H9 (cell line): Measurements from ENCODE around the gene ZDHHC19. TPM values are rescaled to one million over a fixed set of nuclear protein-coding genes. Genes with fewer than 3 reads are reported as not detected.

Experiments
- DNase-seq: peaks from one replicate; pipeline ENCODE4 v3.0.0-alpha.2; 2017
- H2AFZ ChIP-seq: one replicate; pipeline ENCODE4 v1.6.1; 2013; ENCODE audit warnings: mild to moderate bottlenecking, low read length, control low read depth, moderate library complexity
- H2AK5ac ChIP-seq: 2 replicates; pipeline ENCODE4 v1.6.1; 2013; ENCODE audit warnings: low read length, control low read depth, mixed read lengths; ENCODE audit not compliant: insufficient read length
- H2BK120ac ChIP-seq: one replicate; pipeline ENCODE4 v1.6.1; 2013; ENCODE audit warnings: low read depth, mild to moderate bottlenecking, low read length, control low read depth, inconsistent platforms; ENCODE audit not compliant: poor library complexity, severe bottlenecking
- H2BK12ac ChIP-seq: 2 replicates; pipeline ENCODE4 v1.6.1; 2013; ENCODE audit warnings: low read length, control low read depth, mixed read lengths, low read depth; ENCODE audit not compliant: insufficient read length
- H2BK15ac ChIP-seq: 2 replicates; pipeline ENCODE4 v1.6.1; 2013; ENCODE audit warnings: low read depth, low read length, control low read depth
- H2BK20ac ChIP-seq: one replicate; pipeline ENCODE4 v1.6.1; 2013; ENCODE audit warnings: low read depth, mild to moderate bottlenecking, low read length, control low read depth, inconsistent platforms; ENCODE audit not compliant: poor library complexity, severe bottlenecking
- H2BK5ac ChIP-seq: 2 replicates; pipeline ENCODE4 v1.6.1; 2013; ENCODE audit warnings: low read length, control low read depth, mixed read lengths; ENCODE audit not compliant: insufficient read length
- H3K14ac ChIP-seq: 2 replicates; pipeline ENCODE4 v1.6.1; 2013; ENCODE audit warnings: low read length, control low read depth; ENCODE audit not compliant: insufficient read depth
- H3K18ac ChIP-seq: 2 replicates; pipeline ENCODE4 v1.6.1; 2013; ENCODE audit warnings: low read depth, mild to moderate bottlenecking, mixed read lengths, low read length, control low read depth; ENCODE audit not compliant: insufficient read length
- H3K23ac ChIP-seq: 2 replicates; pipeline ENCODE4 v1.6.1; 2013; ENCODE audit warnings: low read length, control low read depth, mixed read lengths, low read depth; ENCODE audit not compliant: insufficient read length
- H3K23me2 ChIP-seq: 2 replicates; pipeline ENCODE4 v1.6.1; 2013; ENCODE audit warnings: low read depth, mild to moderate bottlenecking, mixed read lengths, low read length, control low read depth; ENCODE audit not compliant: insufficient read length, poor library complexity, severe bottlenecking
- H3K27ac ChIP-seq: 2 replicates; pipeline ENCODE4 v1.5.1; 2013; ENCODE audit warnings: low read length, control low read depth, mixed read lengths, low read depth; ENCODE audit not compliant: insufficient read length
- H3K27me3 ChIP-seq: 2 replicates; pipeline ENCODE4 v1.6.1; 2013; ENCODE audit warnings: low read length, control low read depth, inconsistent platforms; ENCODE audit not compliant: insufficient read depth
- H3K4ac ChIP-seq: 2 replicates; pipeline ENCODE4 v1.6.1; 2013; ENCODE audit warnings: low read depth, mild to moderate bottlenecking, control low read depth, inconsistent platforms, low read length, moderate library complexity
- H3K4me1 ChIP-seq: 2 replicates; pipeline ENCODE4 v1.6.1; 2013; ENCODE audit warnings: low read length, control low read depth, inconsistent platforms; ENCODE audit not compliant: insufficient read depth
- H3K4me2 ChIP-seq: 2 replicates; pipeline ENCODE4 v1.6.1; 2013; ENCODE audit warnings: low read length, control low read depth, mixed read lengths; ENCODE audit not compliant: insufficient read length, insufficient read depth
- H3K56ac ChIP-seq: 2 replicates; pipeline ENCODE4 v1.6.1; 2013; ENCODE audit warnings: low read depth, mild to moderate bottlenecking, mixed read lengths, low read length, control low read depth; ENCODE audit not compliant: insufficient read length
- H3K79me1 ChIP-seq: 2 replicates; pipeline ENCODE4 v1.6.1; 2013; ENCODE audit warnings: low read depth, mild to moderate bottlenecking, moderate library complexity, low read length, control low read depth, inconsistent platforms; ENCODE audit not compliant: insufficient read depth, poor library complexity, severe bottlenecking
- H3K79me2 ChIP-seq: 2 replicates; pipeline ENCODE4 v1.6.1; 2013; ENCODE audit warnings: low read length, control low read depth, inconsistent platforms; ENCODE audit not compliant: insufficient read depth
- H3K9ac ChIP-seq: 2 replicates; pipeline ENCODE4 v1.6.1; 2013; ENCODE audit warnings: low read length, control low read depth, mixed read lengths; ENCODE audit not compliant: insufficient read length; ENCODE audit errors: extremely low read depth
- H3K9me3 ChIP-seq: one replicate; pipeline ENCODE4 v1.6.1; 2013; ENCODE audit warnings: low read depth, low read length, inconsistent platforms; ENCODE audit not compliant: control insufficient read depth
- H3T11ph ChIP-seq: one replicate; pipeline ENCODE4 v1.6.1; 2013; ENCODE audit warnings: mild to moderate bottlenecking, low read length, control low read depth, inconsistent platforms
- H4K20me1 ChIP-seq: one replicate; pipeline ENCODE4 v1.6.1; 2013; ENCODE audit not compliant: control insufficient read depth, insufficient read length, insufficient read depth
- H4K5ac ChIP-seq: 2 replicates; pipeline ENCODE4 v1.6.1; 2013; ENCODE audit warnings: low read depth, mild to moderate bottlenecking, mixed read lengths, low read length, control low read depth; ENCODE audit not compliant: insufficient read length
- H4K8ac ChIP-seq: replicated peaks from 2 replicates; pipeline ENCODE4 v1.6.1; 2013; ENCODE audit warnings: low read length, control low read depth, mixed read lengths, low read depth; ENCODE audit not compliant: insufficient read length
- H4K91ac ChIP-seq: 2 replicates; pipeline ENCODE4 v1.6.1; 2013; ENCODE audit warnings: low read depth, mild to moderate bottlenecking, moderate library complexity, mixed read lengths, low read length, control low read depth; ENCODE audit not compliant: insufficient read length
- H3K27ac Mint-ChIP-seq, 3 experiments: 2 replicates in 2 of 3; 3 replicates in 1 of 3; pipeline ENCODE4 v1.8.0; 2020 to 2021; ENCODE audit warnings: mixed read lengths in 3 of 3, mild to moderate bottlenecking in 1 of 3, moderate library complexity in 1 of 3
- H3K27me3 Mint-ChIP-seq: 2 replicates; pipeline ENCODE4 v1.8.0; 2021; ENCODE audit warnings: low read depth, mild to moderate bottlenecking, moderate library complexity, mixed read lengths
- H3K36me3 Mint-ChIP-seq, 3 experiments: 2 replicates in 2 of 3; 3 replicates in 1 of 3; pipeline ENCODE4 v1.8.0; 2020 to 2021; ENCODE audit warnings: low read depth in 3 of 3, mixed read lengths in 3 of 3; ENCODE audit not compliant: insufficient read depth in 1 of 3
- H3K4me1 Mint-ChIP-seq, 2 experiments: 2 replicates each; pipeline ENCODE4 v1.8.0; 2020; ENCODE audit warnings: mixed read lengths in 2 of 2
- H3K4me3 Mint-ChIP-seq, 2 experiments: 2 replicates in 1 of 2; 3 replicates in 1 of 2; pipeline ENCODE4 v1.8.0; 2020 to 2021; ENCODE audit warnings: mild to moderate bottlenecking in 2 of 2, mixed read lengths in 2 of 2, moderate library complexity in 1 of 2
- H3K9me3 Mint-ChIP-seq, 2 experiments: 2 replicates in 1 of 2; 3 replicates in 1 of 2; pipeline ENCODE4 v1.8.0; 2020; ENCODE audit warnings: mild to moderate bottlenecking in 2 of 2, mixed read lengths in 2 of 2, moderate library complexity in 1 of 2
- WGBS: extraction: QIAGEN DNeasy Blood & Tissue Kit; methylation state at CpG from one replicate; pipeline ENCODE4 v1.1.7; 2013; ENCODE audit warnings: missing lambda C conversion rate, low lambda C conversion rate, mixed read lengths; ENCODE audit not compliant: insufficient read length; ENCODE audit errors: extremely low coverage; 5-methylcytosine and 5-hydroxymethylcytosine counted together
- total RNA-seq: library from RNA; stranded (reverse); gene quantifications from 2 replicates; pipeline ENCODE4 v1.2.1, GENCODE V29; 2021
- TF ChIP-seq, protein P1 (sequence below): fragments of 200-600 bp; sonication (generic); conservative IDR thresholded peaks from 3 replicates; pipeline ENCODE4 v1.8.0; 2021; ENCODE audit warnings: antibody characterized with exemption, mild to moderate bottlenecking

The ZDHHC19 gene
- total RNA-seq, 1 experiment from 2014 or later = 2.2 TPM

- H2BK120ac ChIP-seq = no peak overlapping the region
- Mint-ChIP-seq H3K27me3 (no peaks in the 10 kb centered on the region), H3K4me1 (peaks cover 0 to 3% of the 10 kb centered on the region in 2 experiments; a peak in 2 of 4 replicates), H3K9me3 (peaks cover 0 to 4% of the 10 kb centered on the region in 2 experiments; a peak in 2 of 5 replicates), H3K4me3 (no peak overlapping the region), H3K36me3 (no peaks in the 10 kb centered on the region), H3K27ac (no peak overlapping the region)
- no peaks in the 10 kb centered on the region for H3K79me1 ChIP-seq
- no peak overlapping the region for H2BK15ac ChIP-seq
- no peak for DNase-seq
- H4K20me1 ChIP-seq = no peaks in the 10 kb centered on the region
- no CpG with 5 or more reads among the region's 6 CpGs for WGBS
- no peak overlapping the region for H4K8ac ChIP-seq
- H3K23me2 ChIP-seq = no peaks in the 10 kb centered on the region
- no peak overlapping the region for H2AK5ac ChIP-seq
- TF ChIP-seq, protein P1, sequence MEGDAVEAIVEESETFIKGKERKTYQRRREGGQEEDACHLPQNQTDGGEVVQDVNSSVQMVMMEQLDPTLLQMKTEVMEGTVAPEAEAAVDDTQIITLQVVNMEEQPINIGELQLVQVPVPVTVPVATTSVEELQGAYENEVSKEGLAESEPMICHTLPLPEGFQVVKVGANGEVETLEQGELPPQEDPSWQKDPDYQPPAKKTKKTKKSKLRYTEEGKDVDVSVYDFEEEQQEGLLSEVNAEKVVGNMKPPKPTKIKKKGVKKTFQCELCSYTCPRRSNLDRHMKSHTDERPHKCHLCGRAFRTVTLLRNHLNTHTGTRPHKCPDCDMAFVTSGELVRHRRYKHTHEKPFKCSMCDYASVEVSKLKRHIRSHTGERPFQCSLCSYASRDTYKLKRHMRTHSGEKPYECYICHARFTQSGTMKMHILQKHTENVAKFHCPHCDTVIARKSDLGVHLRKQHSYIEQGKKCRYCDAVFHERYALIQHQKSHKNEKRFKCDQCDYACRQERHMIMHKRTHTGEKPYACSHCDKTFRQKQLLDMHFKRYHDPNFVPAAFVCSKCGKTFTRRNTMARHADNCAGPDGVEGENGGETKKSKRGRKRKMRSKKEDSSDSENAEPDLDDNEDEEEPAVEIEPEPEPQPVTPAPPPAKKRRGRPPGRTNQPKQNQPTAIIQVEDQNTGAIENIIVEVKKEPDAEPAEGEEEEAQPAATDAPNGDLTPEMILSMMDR = no peak
- no peaks in the 10 kb centered on the region for H3K4me1 ChIP-seq
- H2BK5ac ChIP-seq = no peak overlapping the region
- H3K4ac ChIP-seq = no peak overlapping the region
- no peak overlapping the region for H3K27ac ChIP-seq
- no peaks in the 10 kb centered on the region for H3K27me3 ChIP-seq
- no peak overlapping the region for H3K4me2 ChIP-seq
- no peak overlapping the region for H3T11ph ChIP-seq
- no peak overlapping the region for H3K18ac ChIP-seq
- no peak overlapping the region for H2BK12ac ChIP-seq
- H3K9ac ChIP-seq = no peak overlapping the region
- no peaks in the 10 kb centered on the region for H3K79me2 ChIP-seq
- no peak overlapping the region for H2AFZ ChIP-seq
- H3K56ac ChIP-seq = no peak overlapping the region
- no peak overlapping the region for H3K14ac ChIP-seq
- no peaks in the 10 kb centered on the region for H3K9me3 ChIP-seq
- no peak overlapping the region for H2BK20ac ChIP-seq
- no peak overlapping the region for H4K91ac ChIP-seq
- H3K23ac ChIP-seq = no peak overlapping the region
- no peak overlapping the region for H4K5ac ChIP-seq
These were observed 42.3 kb downstream of the ZDHHC19 start for GRCh38 chr3:196168808-196169391.
